LNCaP clone FGC (cell line): ENCODE data around the gene OTX1.

ENCODE experiments used
- DNase-seq: peaks from one replicate; pipeline ENCODE4 v3.0.0-alpha.2; 2011; ENCODE audit warnings: low read depth
- H3K4me3 ChIP-seq: 2 replicates; pipeline ENCODE4 v1.5.1; 2011; ENCODE audit warnings: mild to moderate bottlenecking, low read depth, low read length, control low read depth
- CTCF ChIP-seq: IDR thresholded peaks from 2 replicates; pipeline ENCODE4 v1.5.1; 2012; ENCODE audit warnings: mild to moderate bottlenecking; ENCODE audit not compliant: control insufficient read depth, insufficient read depth; ENCODE audit errors: extremely low read depth

The OTX1 gene

GRCh38 chr2:63055226-63056106 lies 4.8 kb downstream of the OTX1 start:
- DNase-seq = no peak
- no peak overlapping the region for H3K4me3 ChIP-seq
- TF ChIP-seq CTCF = no peak

- DNase-seq = no peak
- TF ChIP-seq CTCF = no peak
- H3K4me3 ChIP-seq = no peak overlapping the region
Observed at GRCh38 chr2:63056107-63057050, 5.7 kb downstream of the OTX1 start.

- no peak overlapping the region for H3K4me3 ChIP-seq
- no peak for TF ChIP-seq CTCF
- no peak for DNase-seq
Observed at GRCh38 chr2:63057249-63058143, 6.9 kb downstream of the OTX1 start.

GRCh38 chr2:63058144-63058920 lies 7.7 kb downstream of the OTX1 start:
- TF ChIP-seq CTCF = no peak
- no peak overlapping the region for H3K4me3 ChIP-seq
- no peak for DNase-seq

GRCh38 chr2:63058921-63059792 lies 8.5 kb downstream of the OTX1 start:
- DNase-seq = no peak
- no peak overlapping the region for H3K4me3 ChIP-seq
- TF ChIP-seq CTCF = no peak
